Osteoblast (primary cell): ENCODE results near the gene PPT2. TPM values are rescaled to one million over a fixed set of nuclear protein-coding genes. Genes with fewer than 3 reads are reported as not detected.

Experiments
- DNase-seq: peaks from one replicate; pipeline ENCODE4 v3.0.0; 2011; ENCODE audit warnings: low spot score, mixed read lengths; ENCODE audit not compliant: insufficient read length; ENCODE audit errors: missing footprints
- H2AFZ ChIP-seq: 2 replicates; pipeline ENCODE4 v1.6.0; 2011; ENCODE audit warnings: mild to moderate bottlenecking, low read length
- H3K27ac ChIP-seq: 2 replicates; pipeline ENCODE4 v1.5.1; 2011; ENCODE audit warnings: mild to moderate bottlenecking, low read depth, low read length, moderate library complexity
- H3K27me3 ChIP-seq: 2 replicates; pipeline ENCODE4 v1.6.0; 2012; ENCODE audit warnings: mild to moderate bottlenecking, control low read depth, inconsistent platforms, low read length, moderate library complexity; ENCODE audit not compliant: insufficient read depth
- H3K36me3 ChIP-seq: 2 replicates; pipeline ENCODE4 v1.5.1; 2011; ENCODE audit warnings: mild to moderate bottlenecking, low read length, control low read depth, moderate library complexity; ENCODE audit not compliant: insufficient read depth
- H3K4me1 ChIP-seq: 2 replicates; pipeline ENCODE4 v1.5.1; 2011; ENCODE audit warnings: mild to moderate bottlenecking, low read length, control low read depth, moderate library complexity; ENCODE audit not compliant: insufficient read depth
- H3K4me2 ChIP-seq: 2 replicates; pipeline ENCODE4 v1.6.0; 2011; ENCODE audit warnings: mild to moderate bottlenecking, low read length; ENCODE audit not compliant: insufficient read depth
- H3K4me3 ChIP-seq: fragments of 200-600 bp; sonication (generic); 3 replicates; pipeline ENCODE4 v1.5.1; 2012; ENCODE audit warnings: mild to moderate bottlenecking, low read length, inconsistent platforms; ENCODE audit not compliant: insufficient read depth
- H3K79me2 ChIP-seq: 2 replicates; pipeline ENCODE4 v1.6.0; 2012; ENCODE audit warnings: mild to moderate bottlenecking, low read length, control low read depth, inconsistent platforms; ENCODE audit not compliant: insufficient read depth
- H3K9me3 ChIP-seq: 2 replicates; pipeline ENCODE4 v1.5.1; 2011; ENCODE audit warnings: low read depth, low read length, control low read depth
- H4K20me1 ChIP-seq: 2 replicates; pipeline ENCODE4 v1.6.0; 2012; ENCODE audit warnings: mild to moderate bottlenecking, low read length, control low read depth; ENCODE audit not compliant: insufficient read depth
- total RNA-seq: library from RNA; depleted of rRNA; stranded (reverse); fragments of >200 nt; gene quantifications from 2 replicates; pipeline ENCODE4 v1.2.3, GENCODE V29; 2012
- TF ChIP-seq, protein P1 (sequence below): IDR thresholded peaks from 2 replicates; pipeline ENCODE4 v1.5.1; 2011; ENCODE audit warnings: mild to moderate bottlenecking, low read depth, low read length, moderate library complexity; ENCODE audit errors: extremely low read depth

Gene PPT2
- total RNA-seq, 1 donor, result 8.3 TPM

- peaks cover 2% of the 10 kb centered on the region for H4K20me1 ChIP-seq
- peaks cover 21% of the 10 kb centered on the region for H3K79me2 ChIP-seq
- no peak overlapping the region for H2AFZ ChIP-seq
- peak; percentile 88 for DNase-seq
- no peaks in the 10 kb centered on the region for H3K27me3 ChIP-seq
- H3K4me1 ChIP-seq, result peaks cover 6% of the 10 kb centered on the region
- no peak overlapping the region for H3K4me3 ChIP-seq
- H3K9me3 ChIP-seq, result no peaks in the 10 kb centered on the region
- no peak overlapping the region for H3K4me2 ChIP-seq
- TF ChIP-seq, protein P1, sequence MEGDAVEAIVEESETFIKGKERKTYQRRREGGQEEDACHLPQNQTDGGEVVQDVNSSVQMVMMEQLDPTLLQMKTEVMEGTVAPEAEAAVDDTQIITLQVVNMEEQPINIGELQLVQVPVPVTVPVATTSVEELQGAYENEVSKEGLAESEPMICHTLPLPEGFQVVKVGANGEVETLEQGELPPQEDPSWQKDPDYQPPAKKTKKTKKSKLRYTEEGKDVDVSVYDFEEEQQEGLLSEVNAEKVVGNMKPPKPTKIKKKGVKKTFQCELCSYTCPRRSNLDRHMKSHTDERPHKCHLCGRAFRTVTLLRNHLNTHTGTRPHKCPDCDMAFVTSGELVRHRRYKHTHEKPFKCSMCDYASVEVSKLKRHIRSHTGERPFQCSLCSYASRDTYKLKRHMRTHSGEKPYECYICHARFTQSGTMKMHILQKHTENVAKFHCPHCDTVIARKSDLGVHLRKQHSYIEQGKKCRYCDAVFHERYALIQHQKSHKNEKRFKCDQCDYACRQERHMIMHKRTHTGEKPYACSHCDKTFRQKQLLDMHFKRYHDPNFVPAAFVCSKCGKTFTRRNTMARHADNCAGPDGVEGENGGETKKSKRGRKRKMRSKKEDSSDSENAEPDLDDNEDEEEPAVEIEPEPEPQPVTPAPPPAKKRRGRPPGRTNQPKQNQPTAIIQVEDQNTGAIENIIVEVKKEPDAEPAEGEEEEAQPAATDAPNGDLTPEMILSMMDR, result no peak
- peaks cover 36% of the 10 kb centered on the region for H3K36me3 ChIP-seq
- no peak overlapping the region for H3K27ac ChIP-seq
Measured at GRCh38 chr6:32168807-32169591, 15.1 kb downstream of the PPT2 start.

GRCh38 chr6:32170294-32170693 is 16.4 kb downstream of the PPT2 start:
- H3K36me3 ChIP-seq, result peaks cover 36% of the 10 kb centered on the region
- H4K20me1 ChIP-seq, result peaks cover 2% of the 10 kb centered on the region
- H2AFZ ChIP-seq, result no peak overlapping the region
- peak; percentile 77 for DNase-seq
- H3K4me1 ChIP-seq, result peaks cover 15% of the 10 kb centered on the region
- H3K4me3 ChIP-seq, result no peak overlapping the region
- TF ChIP-seq, protein P1, result no peak
- no peak overlapping the region for H3K27ac ChIP-seq
- no peak overlapping the region for H3K4me2 ChIP-seq
- no peaks in the 10 kb centered on the region for H3K27me3 ChIP-seq
- H3K79me2 ChIP-seq, result peaks cover 34% of the 10 kb centered on the region
- no peaks in the 10 kb centered on the region for H3K9me3 ChIP-seq

GRCh38 chr6:32171234-32171633 is 17.3 kb downstream of the PPT2 start:
- Histone ChIP-seq H3K79me2 (peaks cover 40% of the 10 kb centered on the region), H2AFZ (no peak overlapping the region), H3K4me1 (peaks cover 18% of the 10 kb centered on the region), H3K9me3 (no peaks in the 10 kb centered on the region), H3K4me3 (no peak overlapping the region), H3K27ac (no peak overlapping the region), H3K36me3 (peaks cover 30% of the 10 kb centered on the region), H3K4me2 (no peak overlapping the region), H3K27me3 (no peaks in the 10 kb centered on the region), H4K20me1 (peaks cover 2% of the 10 kb centered on the region)
- TF ChIP-seq, protein P1, result no peak
- no peak for DNase-seq

- peaks cover 40% of the 10 kb centered on the region for H3K79me2 ChIP-seq
- no peaks in the 10 kb centered on the region for H3K27me3 ChIP-seq
- no peak overlapping the region for H3K27ac ChIP-seq
- no peak overlapping the region for H2AFZ ChIP-seq
- H3K4me1 ChIP-seq, result peaks cover 32% of the 10 kb centered on the region
- H3K36me3 ChIP-seq, result peaks cover 22% of the 10 kb centered on the region
- peaks cover 2% of the 10 kb centered on the region for H4K20me1 ChIP-seq
- H3K9me3 ChIP-seq, result no peaks in the 10 kb centered on the region
- TF ChIP-seq, protein P1, result no peak
- peak; percentile 54 for DNase-seq
- H3K4me2 ChIP-seq, result no peak overlapping the region
- no peak overlapping the region for H3K4me3 ChIP-seq
Measured at GRCh38 chr6:32173051-32173727, 19.2 kb downstream of the PPT2 start.
